Fibroblast of the aortic adventitia (primary cell): ENCODE measurements around the gene DLGAP1. TPM values are rescaled to one million over a fixed set of nuclear protein-coding genes. Genes with fewer than 3 reads are reported as not detected.

ENCODE experiments used
- DNase-seq: peaks from one replicate; pipeline ENCODE4 v3.0.0-alpha.2; 2010; ENCODE audit warnings: low read depth
- H3K4me3 ChIP-seq: 2 replicates; pipeline ENCODE4 v1.5.1; 2011; ENCODE audit warnings: low read depth, mild to moderate bottlenecking, control low read depth, low read length, moderate library complexity
- total RNA-seq: library from RNA; depleted of rRNA; stranded (reverse); fragments of >200 nt; gene quantifications from 2 replicates; pipeline ENCODE4 v1.2.3, GENCODE V29; 2012; ENCODE audit warnings: low replicate concordance
- TF ChIP-seq, protein P1 (sequence below): IDR thresholded peaks from 2 replicates; pipeline ENCODE4 v1.5.1; 2011; ENCODE audit warnings: mild to moderate bottlenecking, low read length, control low read depth, inconsistent platforms; ENCODE audit not compliant: insufficient read depth

DLGAP1 gene
- total RNA-seq, 1 donor, result 1.4 TPM

DNA sequence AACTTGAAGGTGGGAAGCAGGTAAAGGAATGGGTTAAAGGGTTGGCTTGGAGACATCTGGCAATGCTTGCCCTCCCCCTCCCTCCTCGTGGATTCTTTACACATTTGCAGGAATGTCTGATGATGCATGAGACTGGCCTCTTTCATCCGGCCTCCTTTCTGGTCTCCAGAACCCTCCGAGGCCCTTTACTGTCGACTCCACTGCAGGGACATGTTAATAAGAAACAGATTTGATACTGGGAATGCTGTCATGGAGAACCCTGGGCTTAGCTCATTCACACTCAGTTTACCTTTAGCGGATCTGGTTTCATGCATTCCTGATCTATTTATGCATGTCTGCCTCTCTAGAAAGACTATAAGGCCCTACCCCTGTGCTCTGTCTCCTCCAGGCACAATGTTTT, 766.4 kb downstream of the DLGAP1 start:
- TF ChIP-seq, protein P1, sequence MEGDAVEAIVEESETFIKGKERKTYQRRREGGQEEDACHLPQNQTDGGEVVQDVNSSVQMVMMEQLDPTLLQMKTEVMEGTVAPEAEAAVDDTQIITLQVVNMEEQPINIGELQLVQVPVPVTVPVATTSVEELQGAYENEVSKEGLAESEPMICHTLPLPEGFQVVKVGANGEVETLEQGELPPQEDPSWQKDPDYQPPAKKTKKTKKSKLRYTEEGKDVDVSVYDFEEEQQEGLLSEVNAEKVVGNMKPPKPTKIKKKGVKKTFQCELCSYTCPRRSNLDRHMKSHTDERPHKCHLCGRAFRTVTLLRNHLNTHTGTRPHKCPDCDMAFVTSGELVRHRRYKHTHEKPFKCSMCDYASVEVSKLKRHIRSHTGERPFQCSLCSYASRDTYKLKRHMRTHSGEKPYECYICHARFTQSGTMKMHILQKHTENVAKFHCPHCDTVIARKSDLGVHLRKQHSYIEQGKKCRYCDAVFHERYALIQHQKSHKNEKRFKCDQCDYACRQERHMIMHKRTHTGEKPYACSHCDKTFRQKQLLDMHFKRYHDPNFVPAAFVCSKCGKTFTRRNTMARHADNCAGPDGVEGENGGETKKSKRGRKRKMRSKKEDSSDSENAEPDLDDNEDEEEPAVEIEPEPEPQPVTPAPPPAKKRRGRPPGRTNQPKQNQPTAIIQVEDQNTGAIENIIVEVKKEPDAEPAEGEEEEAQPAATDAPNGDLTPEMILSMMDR, result no peak
- peak; percentile 96 for DNase-seq
- H3K4me3 ChIP-seq, result no peak overlapping the region

DNA sequence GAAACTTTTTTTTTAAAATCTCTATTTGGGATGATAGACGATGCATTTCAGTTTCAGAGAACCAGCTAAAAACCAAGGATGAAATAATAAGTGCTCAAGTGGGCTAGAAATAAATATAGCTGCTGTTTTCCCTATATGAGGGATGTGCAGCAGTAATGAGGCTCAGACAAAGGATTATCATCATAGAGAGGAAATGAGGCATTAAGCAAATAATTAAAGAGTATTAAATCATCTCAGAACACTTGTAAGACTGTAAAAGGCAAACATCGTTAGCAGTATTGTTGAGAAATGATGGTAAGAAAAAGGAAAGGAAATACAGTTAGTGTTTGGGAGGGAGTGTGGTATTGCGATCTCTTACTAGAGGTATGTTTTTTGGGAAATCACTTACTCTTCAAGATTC, 771.6 kb downstream of the DLGAP1 start:
- TF ChIP-seq, protein P1, result no peak
- DNase-seq, result no peak
- no peak overlapping the region for H3K4me3 ChIP-seq

DNA sequence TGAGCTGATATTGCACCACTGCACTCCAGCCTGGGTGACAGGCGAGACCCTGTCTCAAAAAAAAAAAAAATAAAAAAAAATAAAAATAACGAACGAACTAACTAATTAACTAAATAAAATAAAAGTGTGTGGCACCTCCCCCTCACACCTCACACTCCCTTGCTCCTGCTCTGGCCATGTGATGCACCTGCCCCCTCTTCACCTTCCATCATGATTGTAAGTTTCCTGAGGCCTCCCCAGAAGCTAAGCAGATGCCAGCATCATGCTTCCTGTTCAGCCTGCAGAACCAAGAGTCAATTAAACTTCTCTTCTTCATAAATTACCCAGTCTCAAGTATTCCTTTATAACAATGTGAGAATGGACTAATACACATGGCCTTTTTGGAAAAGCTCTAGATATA, 773.0 kb downstream of the DLGAP1 start:
- TF ChIP-seq, protein P1, result no peak
- H3K4me3 ChIP-seq, result no peak overlapping the region
- DNase-seq, result no peak

DNA sequence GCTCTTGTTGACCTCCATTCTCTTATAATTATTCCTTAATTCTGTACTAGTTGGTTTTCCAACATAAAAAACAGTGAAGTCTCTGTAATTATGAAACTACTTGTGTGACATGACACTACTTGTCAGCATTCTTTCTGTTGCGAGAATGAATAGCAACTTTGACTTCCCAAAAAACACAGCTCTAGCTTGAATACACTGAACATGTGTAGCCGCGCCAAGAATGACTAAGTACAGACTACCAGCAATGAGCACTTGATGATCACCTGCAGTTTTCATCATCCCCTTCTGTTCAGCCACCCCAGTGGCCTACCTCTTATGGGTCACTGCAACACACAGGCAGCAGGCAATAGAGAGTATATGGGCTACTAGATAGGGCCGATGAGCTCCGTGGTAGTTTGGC, 775.9 kb downstream of the DLGAP1 start:
- H3K4me3 ChIP-seq, result no peak overlapping the region
- DNase-seq, result no peak
- TF ChIP-seq, protein P1, result no peak

DNA sequence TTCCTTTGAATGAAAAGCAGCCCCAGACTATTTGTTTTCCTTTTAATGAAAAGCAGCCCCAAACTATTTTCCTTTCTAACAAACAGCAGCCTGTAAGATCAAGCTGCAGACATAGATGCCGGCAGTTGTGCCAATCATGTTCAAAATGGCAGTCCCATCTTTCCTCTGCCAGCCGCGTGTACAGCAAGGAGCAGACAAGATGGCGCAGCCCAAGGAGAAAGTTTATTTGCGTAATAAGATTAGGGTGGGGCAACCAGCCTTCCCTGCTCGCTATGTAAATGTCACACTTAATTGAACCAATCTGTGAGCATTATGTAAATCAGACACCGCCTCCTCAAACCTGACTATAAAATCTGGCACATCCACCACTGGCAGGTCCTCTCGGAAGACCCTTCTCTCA, 779.1 kb downstream of the DLGAP1 start:
- no peak overlapping the region for H3K4me3 ChIP-seq
- no peak for DNase-seq
- TF ChIP-seq, protein P1, result no peak

DNA sequence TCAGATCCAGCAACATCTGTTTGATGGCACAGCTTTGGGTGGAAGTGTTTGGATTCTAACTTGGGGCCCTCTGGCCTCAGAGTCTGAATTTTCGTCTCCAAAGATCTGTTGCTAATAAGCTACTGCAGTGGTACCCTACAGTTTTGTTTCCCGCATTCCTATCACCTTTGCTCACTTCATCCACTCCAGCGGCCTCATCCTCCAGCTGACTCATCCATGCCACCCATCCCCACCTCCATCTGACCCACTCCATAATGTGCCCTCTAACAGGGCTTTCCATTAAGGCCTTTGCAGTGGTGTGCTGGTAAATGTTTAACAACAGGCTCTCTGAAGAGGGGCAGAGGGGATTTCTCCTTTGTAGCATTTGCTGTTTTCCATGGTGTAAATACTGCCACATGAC, 779.7 kb downstream of the DLGAP1 start:
- no peak for DNase-seq
- no peak overlapping the region for H3K4me3 ChIP-seq
- TF ChIP-seq, protein P1, result no peak

DNA sequence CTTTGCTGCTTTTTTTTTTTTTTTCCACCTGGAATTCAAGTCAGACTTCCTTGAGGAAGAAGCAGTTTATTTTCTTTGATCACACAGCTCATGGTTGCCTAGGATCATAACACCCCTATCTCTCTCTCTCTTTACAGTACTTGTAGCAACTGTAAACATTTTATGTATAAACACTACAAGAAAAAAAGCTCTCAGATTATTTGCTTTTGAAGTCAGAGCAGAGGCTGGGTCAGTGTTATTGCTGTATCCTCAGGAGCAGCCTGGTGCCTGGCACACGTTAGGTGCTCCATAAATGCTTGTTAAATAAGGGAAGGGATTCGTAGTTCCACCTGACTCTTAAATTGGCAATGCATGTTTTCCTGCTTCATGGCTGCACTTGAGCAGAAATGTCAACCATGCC, 783.9 kb downstream of the DLGAP1 start:
- H3K4me3 ChIP-seq, result no peak overlapping the region
- TF ChIP-seq, protein P1, result no peak
- DNase-seq, result no peak
